Activated naive CD8-positive, alpha-beta T cell (primary cell): ENCODE data around the gene PDE8B.

Experiments
- H3K27ac Mint-ChIP-seq: one replicate; pipeline ENCODE4 v1.8.0; 2021; ENCODE audit warnings: mixed read lengths
- H3K27me3 Mint-ChIP-seq: one replicate; pipeline ENCODE4 v1.8.0; 2021; ENCODE audit warnings: mixed read lengths
- H3K36me3 Mint-ChIP-seq: one replicate; pipeline ENCODE4 v1.8.0; 2021; ENCODE audit warnings: mixed read lengths
- H3K4me1 Mint-ChIP-seq: one replicate; pipeline ENCODE4 v1.8.0; 2021; ENCODE audit warnings: low read depth, mixed read lengths
- H3K4me3 Mint-ChIP-seq: one replicate; pipeline ENCODE4 v1.8.0; 2021; ENCODE audit warnings: mild to moderate bottlenecking, mixed read lengths
- H3K9me3 Mint-ChIP-seq: one replicate; pipeline ENCODE4 v1.8.0; 2021; ENCODE audit warnings: low read depth, mixed read lengths

Gene PDE8B

GRCh38 chr5:77209495-77210090, 887 bp upstream of the PDE8B start:
- Mint-ChIP-seq H3K27me3 (peaks cover 36% of the 10 kb centered on the region), H3K4me1 (peaks cover 11% of the 10 kb centered on the region), H3K9me3 (no peaks in the 10 kb centered on the region), H3K36me3 (peaks cover 2% of the 10 kb centered on the region), H3K4me3 (peak overlapping the region; percentile 83), H3K27ac (no peak overlapping the region)

DNA sequence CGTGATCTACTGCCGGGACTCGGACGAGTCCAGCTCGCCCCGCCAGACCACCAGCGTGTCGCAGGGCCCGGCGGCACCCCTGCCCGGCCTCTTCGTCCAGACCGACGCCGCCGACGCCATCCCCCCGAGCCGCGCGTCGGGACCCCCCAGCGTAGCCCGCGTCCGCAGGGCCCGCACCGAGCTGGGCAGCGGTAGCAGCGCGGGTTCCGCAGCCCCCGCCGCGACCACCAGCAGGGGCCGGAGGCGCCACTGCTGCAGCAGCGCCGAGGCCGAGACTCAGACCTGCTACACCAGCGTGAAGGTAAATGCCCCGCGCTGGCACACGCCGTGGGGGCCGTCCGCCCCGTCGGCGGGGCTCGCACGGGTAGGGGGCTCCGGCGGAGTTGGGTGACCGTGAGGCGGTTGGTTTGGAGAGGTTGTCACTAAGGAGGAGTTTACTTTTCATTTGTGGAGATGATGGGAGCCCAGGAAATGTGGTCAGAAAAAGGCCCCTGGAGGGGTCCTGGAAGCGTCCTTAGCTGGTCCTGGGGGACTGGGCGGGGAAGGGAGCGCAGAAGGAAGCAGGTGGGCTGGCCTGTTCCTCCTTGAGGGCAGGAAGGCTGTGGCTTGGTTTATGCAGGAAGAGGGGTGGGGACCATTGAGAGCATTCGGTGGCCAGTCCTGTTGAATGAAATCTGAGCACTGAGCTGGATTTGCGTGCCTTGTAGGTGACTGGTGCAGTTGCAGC, 647 bp downstream of the PDE8B start:
- Mint-ChIP-seq H3K9me3 (no peaks in the 10 kb centered on the region), H3K4me3 (peak overlapping the region; percentile 82), H3K4me1 (peaks cover 11% of the 10 kb centered on the region), H3K27me3 (peaks cover 40% of the 10 kb centered on the region), H3K36me3 (peaks cover 4% of the 10 kb centered on the region), H3K27ac (no peak overlapping the region)

GRCh38 chr5:77211691-77212047, 1.2 kb downstream of the PDE8B start:
- H3K4me1 Mint-ChIP-seq: peaks cover 11% of the 10 kb centered on the region

DNA sequence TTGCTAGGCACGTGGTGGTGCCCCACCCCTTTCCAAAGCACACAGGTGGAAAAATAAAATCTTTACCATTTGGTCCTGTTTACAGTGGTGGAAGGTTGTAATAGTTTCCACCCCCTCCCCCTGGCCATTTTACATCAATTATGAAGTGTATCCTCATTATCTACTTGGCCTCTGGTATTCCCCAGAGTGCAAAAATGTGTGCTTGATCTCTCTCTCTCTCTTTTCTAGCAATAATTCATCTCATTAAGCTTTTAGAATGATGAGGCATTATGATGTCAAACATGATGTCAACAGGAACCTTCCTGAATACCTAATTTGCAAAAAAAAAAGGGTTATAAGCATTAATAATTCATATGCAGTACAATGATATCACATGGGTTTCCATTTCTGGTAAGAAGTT, 3.1 kb downstream of the PDE8B start:
- H3K4me1 Mint-ChIP-seq: peaks cover 11% of the 10 kb centered on the region

More at GRCh38 chr5:77211691-77212047, 1.2 kb downstream of the PDE8B start:
- H3K4me3 Mint-ChIP-seq: peak overlapping the region; percentile 82
- peaks cover 38% of the 10 kb centered on the region for H3K27me3 Mint-ChIP-seq
- no peaks in the 10 kb centered on the region for H3K9me3 Mint-ChIP-seq
- no peak overlapping the region for H3K27ac Mint-ChIP-seq
- H3K36me3 Mint-ChIP-seq: peaks cover 4% of the 10 kb centered on the region

GRCh38 chr5:77214151-77214550, 3.7 kb downstream of the PDE8B start:
- H3K9me3 Mint-ChIP-seq: no peaks in the 10 kb centered on the region
- peaks cover 38% of the 10 kb centered on the region for H3K27me3 Mint-ChIP-seq
- no peak overlapping the region for H3K27ac Mint-ChIP-seq
- H3K4me1 Mint-ChIP-seq: peaks cover 11% of the 10 kb centered on the region
- no peak overlapping the region for H3K4me3 Mint-ChIP-seq
- peaks cover 4% of the 10 kb centered on the region for H3K36me3 Mint-ChIP-seq

More for the DNA sequence above, 3.1 kb downstream of the PDE8B start:
- Mint-ChIP-seq H3K27me3 (peaks cover 39% of the 10 kb centered on the region), H3K36me3 (peaks cover 4% of the 10 kb centered on the region), H3K4me3 (no peak overlapping the region), H3K9me3 (no peaks in the 10 kb centered on the region), H3K27ac (no peak overlapping the region)

- peaks cover 2% of the 10 kb centered on the region for H3K36me3 Mint-ChIP-seq
- peaks cover 25% of the 10 kb centered on the region for H3K27me3 Mint-ChIP-seq
- no peak overlapping the region for H3K4me3 Mint-ChIP-seq
- H3K9me3 Mint-ChIP-seq: no peaks in the 10 kb centered on the region
- no peak overlapping the region for H3K27ac Mint-ChIP-seq
- H3K4me1 Mint-ChIP-seq: no peaks in the 10 kb centered on the region
These were observed 7.8 kb downstream of the PDE8B start for GRCh38 chr5:77218263-77218662.

GRCh38 chr5:77221115-77221514, 10.6 kb downstream of the PDE8B start:
- Mint-ChIP-seq H3K4me1 (no peaks in the 10 kb centered on the region), H3K9me3 (no peaks in the 10 kb centered on the region), H3K27ac (no peak overlapping the region), H3K36me3 (no peaks in the 10 kb centered on the region), H3K27me3 (peaks cover 18% of the 10 kb centered on the region), H3K4me3 (no peak overlapping the region)

- Mint-ChIP-seq H3K27me3 (peaks cover 18% of the 10 kb centered on the region), H3K4me3 (no peak overlapping the region), H3K4me1 (no peaks in the 10 kb centered on the region), H3K9me3 (no peaks in the 10 kb centered on the region), H3K36me3 (no peaks in the 10 kb centered on the region), H3K27ac (no peak overlapping the region)
These were observed 12.2 kb downstream of the PDE8B start for GRCh38 chr5:77222722-77223121.

- H3K27ac Mint-ChIP-seq: no peak overlapping the region
- no peak overlapping the region for H3K4me3 Mint-ChIP-seq
- H3K36me3 Mint-ChIP-seq: no peaks in the 10 kb centered on the region
- peaks cover 13% of the 10 kb centered on the region for H3K27me3 Mint-ChIP-seq
- H3K9me3 Mint-ChIP-seq: no peaks in the 10 kb centered on the region
- no peaks in the 10 kb centered on the region for H3K4me1 Mint-ChIP-seq
These were observed 13.2 kb downstream of the PDE8B start for GRCh38 chr5:77223653-77224052.

- H3K36me3 Mint-ChIP-seq: no peaks in the 10 kb centered on the region
- peaks cover 3% of the 10 kb centered on the region for H3K9me3 Mint-ChIP-seq
- peaks cover 13% of the 10 kb centered on the region for H3K27me3 Mint-ChIP-seq
- H3K4me1 Mint-ChIP-seq: no peaks in the 10 kb centered on the region
- H3K27ac Mint-ChIP-seq: no peak overlapping the region
- H3K4me3 Mint-ChIP-seq: no peak overlapping the region
These were observed 14.3 kb downstream of the PDE8B start for GRCh38 chr5:77224672-77225355.

GRCh38 chr5:77225531-77225930, 15.1 kb downstream of the PDE8B start:
- peaks cover 5% of the 10 kb centered on the region for H3K9me3 Mint-ChIP-seq
- no peak overlapping the region for H3K4me3 Mint-ChIP-seq
- no peak overlapping the region for H3K27ac Mint-ChIP-seq
- H3K27me3 Mint-ChIP-seq: peaks cover 13% of the 10 kb centered on the region
- no peaks in the 10 kb centered on the region for H3K4me1 Mint-ChIP-seq
- H3K36me3 Mint-ChIP-seq: no peaks in the 10 kb centered on the region

GRCh38 chr5:77229887-77230286, 19.4 kb downstream of the PDE8B start:
- Mint-ChIP-seq H3K36me3 (no peaks in the 10 kb centered on the region), H3K27ac (no peak overlapping the region), H3K4me1 (peaks cover 4% of the 10 kb centered on the region), H3K9me3 (peaks cover 5% of the 10 kb centered on the region), H3K27me3 (peaks cover 4% of the 10 kb centered on the region), H3K4me3 (no peak overlapping the region)

DNA sequence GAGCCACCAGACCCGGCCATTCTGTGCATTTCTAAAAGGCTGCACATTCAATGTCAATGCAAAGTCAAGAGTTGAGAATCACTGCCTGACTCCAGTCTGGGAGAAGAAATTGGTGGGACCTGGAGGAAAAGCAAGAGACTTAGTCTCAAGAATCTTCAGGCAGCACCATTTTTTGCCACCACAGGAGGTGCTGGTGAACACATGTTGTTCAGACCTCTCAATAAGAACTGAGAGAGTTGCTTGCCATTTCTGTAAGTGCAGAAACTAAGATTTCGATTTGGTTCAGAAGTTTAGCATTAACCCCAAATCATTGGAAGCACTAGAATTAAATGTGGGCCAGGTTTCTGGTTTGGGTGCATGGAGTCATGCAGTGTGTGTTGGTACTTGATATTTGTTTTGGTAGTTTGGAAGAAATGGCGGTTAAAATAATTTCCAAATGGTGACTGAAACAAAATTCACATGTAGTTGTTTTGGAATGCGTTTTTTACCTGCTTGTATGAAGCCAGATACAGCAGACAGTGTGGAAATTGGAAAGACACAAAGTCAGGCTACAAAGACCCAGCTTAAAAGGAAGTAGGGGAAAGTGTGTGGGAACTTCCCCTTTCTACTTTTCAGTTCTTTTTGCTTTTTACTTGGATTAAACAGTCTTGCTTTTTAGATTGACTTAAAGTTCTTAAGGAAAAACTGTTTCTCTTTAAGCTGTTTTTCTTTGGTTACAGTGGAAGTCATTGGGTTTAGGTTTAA, 20.4 kb downstream of the PDE8B start:
- Mint-ChIP-seq H3K27ac (no peak overlapping the region), H3K27me3 (peaks cover 6% of the 10 kb centered on the region), H3K9me3 (peaks cover 5% of the 10 kb centered on the region), H3K36me3 (no peaks in the 10 kb centered on the region), H3K4me1 (peaks cover 4% of the 10 kb centered on the region), H3K4me3 (no peak overlapping the region)

GRCh38 chr5:77231471-77232138, 21.1 kb downstream of the PDE8B start:
- H3K4me1 Mint-ChIP-seq: peaks cover 4% of the 10 kb centered on the region
- no peak overlapping the region for H3K27ac Mint-ChIP-seq
- H3K36me3 Mint-ChIP-seq: peaks cover 2% of the 10 kb centered on the region
- H3K4me3 Mint-ChIP-seq: no peak overlapping the region
- H3K27me3 Mint-ChIP-seq: peaks cover 11% of the 10 kb centered on the region
- H3K9me3 Mint-ChIP-seq: peaks cover 5% of the 10 kb centered on the region
